ENCODE data around the gene DOK5.
A peak's percentile ranks its signal among the peaks of the same experiment; 100 is the strongest.
"Not testable (repeated sequence)": the region's sequence is repeated elsewhere in the genome, so short reads cannot be mapped to it uniquely, and the experiment has no call there.

Gene DOK5

DNA sequence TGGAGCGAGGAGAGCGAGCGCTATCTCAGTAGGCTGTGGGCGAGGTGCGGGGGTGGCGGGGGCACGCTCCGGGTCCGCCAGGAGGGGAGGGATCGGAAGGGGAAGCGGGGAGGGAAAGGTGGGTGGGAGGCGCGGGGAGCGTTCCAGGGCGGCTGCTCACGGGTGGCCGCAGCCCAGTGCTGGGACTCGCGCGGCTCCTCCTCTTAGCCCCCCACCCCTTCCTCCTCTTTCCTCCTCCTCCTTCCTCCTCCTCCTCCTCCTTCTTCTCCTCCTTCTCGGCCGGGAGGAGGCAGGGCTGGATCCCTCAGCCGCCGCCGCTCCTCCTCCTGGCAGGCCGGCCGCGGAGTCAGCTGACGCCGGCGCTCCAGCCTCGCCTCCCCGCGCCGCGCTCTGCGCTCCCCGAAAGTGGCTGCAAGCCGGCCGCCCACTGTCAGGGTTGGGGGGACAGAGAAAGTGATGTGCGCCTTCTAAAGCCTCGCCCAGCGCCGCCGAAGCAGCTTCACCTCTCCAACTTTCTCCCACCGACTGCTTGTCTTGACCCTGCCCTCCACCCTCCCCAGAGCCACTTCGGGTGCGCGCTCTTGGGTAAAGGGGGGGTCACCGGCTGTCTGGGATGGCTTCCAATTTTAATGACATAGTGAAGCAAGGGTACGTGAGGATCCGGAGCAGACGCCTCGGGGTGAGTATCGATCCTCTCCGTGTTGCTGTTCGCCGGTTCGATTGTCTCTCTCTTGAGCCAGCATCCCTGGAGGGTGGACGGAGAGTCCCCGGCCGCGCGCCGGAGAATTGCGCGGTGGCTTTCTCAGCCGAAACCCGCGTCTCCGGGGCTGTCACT is at the start of gene DOK5:
TSS of gene DOK5 (plus strand) at position 260 of the 835 bp plus-strand sequence. CDS start at position 614, 354 bp downstream.
- in situ Hi-C loops (cut with MboI; ENCODE audit: low pct_unique_long_range_greater_than_20kb, low sequenced_read_pairs), result no loop called here

DNA sequence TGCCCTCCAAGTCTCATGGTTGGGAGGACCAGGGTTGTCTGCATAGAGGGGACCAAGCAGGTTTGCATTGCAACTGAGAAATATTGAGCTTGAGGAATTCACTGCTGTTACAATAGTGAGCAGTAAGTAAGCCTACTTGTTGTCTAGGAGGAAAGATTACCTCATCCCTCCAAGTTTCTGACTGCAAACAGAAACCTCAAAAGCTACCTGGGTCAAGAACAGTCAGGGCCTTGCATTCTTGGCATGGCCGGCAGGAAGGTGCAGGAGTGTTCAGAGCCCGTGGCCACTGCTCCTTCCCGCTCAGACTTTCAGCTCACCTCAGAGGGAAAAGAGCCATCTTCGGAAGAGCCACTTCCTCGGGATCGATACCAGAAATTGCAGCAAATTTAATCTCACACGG is 46.0 kb upstream of the DOK5 start:
- in situ Hi-C loops (cut with MboI; ENCODE audit: low pct_unique_long_range_greater_than_20kb, low sequenced_read_pairs), result no loop called here
- no peak for DNase-seq

More for the DNA sequence above, at the start of gene DOK5:
- peak; percentile 16 for DNase-seq

- no peak for DNase-seq
- in situ Hi-C loops (cut with MboI; ENCODE audit: low pct_unique_long_range_greater_than_20kb, low sequenced_read_pairs), result no loop called here
Observed at GRCh38 chr20:54431156-54431944, 44.0 kb upstream of the DOK5 start.

- no peak for DNase-seq
- in situ Hi-C loops (cut with MboI; ENCODE audit: low pct_unique_long_range_greater_than_20kb, low sequenced_read_pairs), result no loop called here
Observed at GRCh38 chr20:54432966-54433365, 42.4 kb upstream of the DOK5 start.

DNA sequence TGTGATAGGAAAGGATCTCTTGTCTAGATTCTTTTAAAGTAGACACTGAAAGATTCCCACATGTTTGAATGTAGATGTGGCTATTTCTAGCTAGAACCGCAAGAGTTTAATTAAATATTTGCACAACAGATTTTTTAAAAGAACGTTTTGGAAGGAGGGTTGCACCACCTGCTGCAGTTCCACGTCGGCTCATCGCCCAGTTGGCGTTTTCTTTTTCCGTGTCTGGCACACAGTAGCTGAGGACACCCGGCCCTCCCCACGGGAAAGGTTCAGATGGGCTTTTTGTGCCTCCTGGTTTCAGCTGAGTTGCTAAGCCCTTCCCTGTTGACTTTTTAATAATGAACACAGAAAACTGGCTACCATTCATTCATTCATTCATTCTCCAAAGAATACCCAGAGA is 41.8 kb upstream of the DOK5 start:
- DNase-seq, result no peak
- in situ Hi-C loops (cut with MboI; ENCODE audit: low pct_unique_long_range_greater_than_20kb, low sequenced_read_pairs), result no loop called here

DNA sequence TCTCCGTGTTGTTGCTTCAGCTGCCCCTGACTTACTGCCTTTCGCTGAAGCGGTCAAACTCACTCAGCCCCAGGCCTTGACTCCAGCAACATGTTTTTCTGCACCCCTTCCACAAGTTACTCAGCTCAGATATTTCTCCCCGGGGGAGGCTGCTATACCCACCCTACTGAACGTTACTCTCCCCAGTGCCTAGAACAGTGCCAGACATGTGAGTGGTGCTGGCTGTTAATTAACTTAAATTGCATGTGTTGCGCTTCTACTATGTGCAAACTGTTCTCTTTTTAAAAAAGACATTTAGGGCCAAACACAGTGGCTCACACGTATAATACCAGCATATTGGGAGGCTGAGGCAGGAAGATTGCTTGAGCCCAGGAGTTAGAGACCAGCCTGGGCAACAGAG is 41.2 kb upstream of the DOK5 start:
- in situ Hi-C loops (cut with MboI; ENCODE audit: low pct_unique_long_range_greater_than_20kb, low sequenced_read_pairs), result no loop called here
- DNase-seq, result no peak

DNA sequence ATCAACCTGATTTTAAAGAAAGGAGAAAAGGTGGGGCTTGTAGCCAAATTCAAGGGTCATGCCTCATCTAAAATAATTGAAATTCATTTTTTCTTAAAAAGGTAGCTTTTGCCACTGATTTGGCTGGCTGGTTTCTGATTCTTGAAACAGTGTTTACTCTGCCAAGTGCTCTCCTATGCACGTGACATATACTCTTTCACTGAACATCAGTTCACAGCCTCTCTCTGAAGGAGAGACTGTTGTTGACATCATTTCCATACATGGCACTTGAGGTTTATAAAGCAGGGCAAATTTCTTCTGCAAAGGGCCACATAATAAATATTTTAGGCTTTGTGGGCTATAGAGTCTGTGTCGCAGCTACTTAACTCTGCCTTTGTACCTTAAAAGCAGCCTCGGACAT is 40.4 kb upstream of the DOK5 start:
- DNase-seq, result no peak
- in situ Hi-C loops (cut with MboI; ENCODE audit: low pct_unique_long_range_greater_than_20kb, low sequenced_read_pairs), result no loop called here

GRCh38 chr20:54436410-54436809 is 39.0 kb upstream of the DOK5 start:
- in situ Hi-C loops (cut with MboI; ENCODE audit: low pct_unique_long_range_greater_than_20kb, low sequenced_read_pairs); DNase-seq: not testable (repeated sequence)

DNA sequence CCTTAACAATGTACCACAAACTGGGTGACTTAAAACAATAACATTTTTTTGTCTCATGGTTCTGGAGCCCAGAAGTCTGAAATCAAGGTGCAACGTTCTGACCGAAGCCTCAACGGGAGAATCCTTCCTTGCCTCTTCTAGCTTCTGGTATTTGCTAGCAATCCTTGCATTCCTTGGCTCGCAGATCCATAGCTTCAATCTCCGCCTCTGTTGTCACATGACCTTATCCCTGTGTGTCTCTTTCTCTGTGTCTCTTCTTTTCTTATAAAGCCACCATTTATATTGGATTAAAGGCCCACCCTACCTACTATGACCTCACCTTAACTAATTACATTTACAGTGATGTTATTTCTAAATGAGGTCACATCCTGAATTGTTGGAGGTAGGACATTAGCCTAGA is 37.2 kb upstream of the DOK5 start:
- no peak for DNase-seq
- in situ Hi-C loops (cut with MboI; ENCODE audit: low pct_unique_long_range_greater_than_20kb, low sequenced_read_pairs), result no loop called here

DNA sequence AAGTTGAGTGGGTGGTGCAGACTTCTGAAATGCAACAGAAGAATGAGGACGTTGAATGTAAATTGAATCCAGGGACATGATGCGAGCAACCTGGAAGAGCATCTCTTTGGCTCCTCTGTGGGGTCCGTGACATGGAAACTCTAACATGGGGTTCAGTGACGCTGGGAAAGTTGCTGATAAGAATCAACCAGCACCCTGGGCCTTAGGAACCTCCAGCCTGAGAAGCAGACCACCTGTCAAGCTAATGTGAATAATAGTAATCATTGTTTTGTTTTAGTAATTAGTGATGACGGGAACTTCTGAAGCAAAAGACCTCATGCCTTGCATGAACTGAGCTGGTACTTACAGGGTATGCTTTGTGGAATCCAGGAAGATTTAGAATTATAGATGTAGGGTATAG is 25.2 kb upstream of the DOK5 start:
- in situ Hi-C loops (cut with MboI; ENCODE audit: low pct_unique_long_range_greater_than_20kb, low sequenced_read_pairs), result no loop called here
- DNase-seq, result no peak

GRCh38 chr20:54451171-54451570 is 24.2 kb upstream of the DOK5 start:
- in situ Hi-C loops (cut with MboI; ENCODE audit: low pct_unique_long_range_greater_than_20kb, low sequenced_read_pairs), result no loop called here
- no peak for DNase-seq

DNA sequence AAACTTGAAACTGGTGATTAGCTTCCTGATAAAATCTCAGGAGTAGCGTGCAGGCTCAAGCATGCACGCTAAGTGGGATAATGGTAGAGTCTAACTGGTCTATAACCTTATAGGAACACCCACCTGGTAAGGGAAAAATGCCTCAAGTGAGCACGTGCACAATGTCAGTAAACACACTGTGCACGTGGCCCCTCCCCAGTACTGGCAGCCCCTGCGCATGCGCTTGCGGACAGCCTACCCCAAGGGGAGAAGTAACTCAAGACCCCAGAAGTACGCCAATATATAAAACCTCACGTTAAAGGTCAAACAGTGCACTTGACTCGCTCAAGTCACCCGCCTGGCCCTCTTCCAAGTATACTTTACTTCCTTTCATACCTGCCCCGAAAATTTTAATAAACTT is 23.1 kb upstream of the DOK5 start:
- in situ Hi-C loops (cut with MboI; ENCODE audit: low pct_unique_long_range_greater_than_20kb, low sequenced_read_pairs), result no loop called here
- no peak for DNase-seq

GRCh38 chr20:54454982-54455381 is 20.4 kb upstream of the DOK5 start:
- no peak for DNase-seq
- in situ Hi-C loops (cut with MboI; ENCODE audit: low pct_unique_long_range_greater_than_20kb, low sequenced_read_pairs), result no loop called here

DNA sequence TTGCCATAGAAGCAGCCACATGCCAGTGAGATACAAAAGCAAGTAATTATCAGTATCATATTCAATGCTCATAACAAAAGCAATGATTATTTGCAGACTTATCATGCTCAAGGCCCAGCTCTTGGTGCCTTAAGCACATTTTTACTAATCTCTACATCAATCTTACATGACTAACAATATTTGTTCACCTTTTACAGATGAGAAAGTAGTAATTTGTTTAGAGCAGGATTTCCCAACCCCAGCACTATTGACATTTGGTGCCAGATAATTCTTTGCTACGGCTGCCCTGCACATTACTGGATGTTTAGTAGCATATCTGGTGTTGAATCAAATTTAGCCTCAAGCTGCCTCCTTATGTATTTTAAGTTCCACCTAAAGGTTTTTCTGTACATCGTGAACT is 19.0 kb upstream of the DOK5 start:
- in situ Hi-C loops (cut with MboI; ENCODE audit: low pct_unique_long_range_greater_than_20kb, low sequenced_read_pairs), result no loop called here
- DNase-seq, result no peak

GRCh38 chr20:54456961-54457360 is 18.4 kb upstream of the DOK5 start:
- in situ Hi-C loops (cut with MboI; ENCODE audit: low pct_unique_long_range_greater_than_20kb, low sequenced_read_pairs), result no loop called here

DNA sequence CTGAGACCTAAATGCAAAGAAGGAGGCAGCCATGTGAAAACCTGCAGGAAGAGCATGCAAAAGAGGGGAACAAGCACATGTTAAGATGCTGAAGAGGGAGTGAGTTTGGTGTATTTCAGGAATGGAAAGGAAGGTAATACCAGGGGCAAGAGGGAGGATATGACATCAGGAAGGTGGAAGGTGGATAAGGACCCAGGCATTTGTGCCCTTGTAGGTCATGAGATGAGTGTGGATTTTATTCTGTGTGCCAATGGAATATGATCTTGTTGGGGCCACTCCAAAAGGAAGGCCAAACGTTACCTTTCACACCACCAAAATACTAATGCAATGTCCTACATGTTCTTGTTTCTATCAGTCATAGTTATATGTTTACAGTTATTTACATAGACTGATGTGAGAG is 17.2 kb upstream of the DOK5 start:
- in situ Hi-C loops (cut with MboI; ENCODE audit: low pct_unique_long_range_greater_than_20kb, low sequenced_read_pairs), result no loop called here
- DNase-seq, result no peak

More at GRCh38 chr20:54456961-54457360, 18.4 kb upstream of the DOK5 start:
- DNase-seq, result no peak

- in situ Hi-C loops (cut with MboI; ENCODE audit: low pct_unique_long_range_greater_than_20kb, low sequenced_read_pairs), result no loop called here
- DNase-seq, result no peak
Observed at GRCh38 chr20:54459279-54459678, 16.1 kb upstream of the DOK5 start.

DNA sequence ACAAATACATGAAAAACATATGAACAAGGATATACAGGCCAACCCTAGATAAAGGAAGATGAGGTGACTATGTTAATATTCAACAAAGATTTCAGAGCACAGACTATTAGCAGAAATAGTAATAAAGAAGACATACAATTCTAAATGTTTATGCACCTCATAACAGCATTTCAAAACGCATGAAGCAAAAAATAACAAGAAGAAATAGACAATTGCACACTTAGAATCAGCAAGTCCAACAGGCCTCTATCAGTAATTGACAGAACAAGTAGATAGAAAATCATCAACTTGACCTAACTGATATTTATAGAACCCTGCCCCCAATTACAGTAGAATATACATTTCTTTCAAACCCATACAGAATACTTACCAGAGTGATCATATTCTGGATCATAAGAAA is 11.4 kb upstream of the DOK5 start:
- in situ Hi-C loops (cut with MboI; ENCODE audit: low pct_unique_long_range_greater_than_20kb, low sequenced_read_pairs), result no loop called here

DNA sequence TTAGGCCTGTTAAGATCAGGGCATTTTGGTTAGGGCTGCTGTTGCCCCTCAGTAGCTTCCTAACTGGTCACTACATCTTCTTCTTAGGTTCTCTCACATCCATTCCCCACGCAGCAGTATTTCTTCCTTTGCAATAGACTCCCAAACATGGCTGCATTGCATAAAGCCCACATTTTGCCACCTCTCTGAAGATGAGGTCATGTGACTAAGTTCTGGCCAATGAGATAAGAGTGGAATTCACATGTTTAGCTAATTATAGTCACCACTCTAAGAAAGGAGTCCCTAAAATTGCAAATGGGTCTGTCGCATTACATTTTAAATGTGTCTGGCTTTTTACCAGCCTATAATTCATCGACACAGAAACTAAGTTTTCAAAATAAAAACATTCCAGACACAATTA is 9.3 kb upstream of the DOK5 start:
- DNase-seq, result no peak
- in situ Hi-C loops (cut with MboI; ENCODE audit: low pct_unique_long_range_greater_than_20kb, low sequenced_read_pairs), result no loop called here

More for the DNA sequence above, 11.4 kb upstream of the DOK5 start:
- no peak for DNase-seq

GRCh38 chr20:54467622-54468021 is 7.8 kb upstream of the DOK5 start:
- in situ Hi-C loops (cut with MboI; ENCODE audit: low pct_unique_long_range_greater_than_20kb, low sequenced_read_pairs), result no loop called here
- DNase-seq, result no peak

Data from KBM-7 (cell line).